SKM-1 treated with dmso at 0.1 percent for 144 hours (cell line): ENCODE measurements around the gene TMEM185B.
"Not testable (repeated sequence)": the region's sequence is repeated elsewhere in the genome, so short reads cannot be mapped to it uniquely, and the experiment has no call there.

Experiments used
- DNase-seq: peaks from one replicate; lab custom pipeline; 2025; ENCODE audit not compliant: unreplicated experiment; lab: John Stamatoyannopoulos, UW

Gene TMEM185B

DNA sequence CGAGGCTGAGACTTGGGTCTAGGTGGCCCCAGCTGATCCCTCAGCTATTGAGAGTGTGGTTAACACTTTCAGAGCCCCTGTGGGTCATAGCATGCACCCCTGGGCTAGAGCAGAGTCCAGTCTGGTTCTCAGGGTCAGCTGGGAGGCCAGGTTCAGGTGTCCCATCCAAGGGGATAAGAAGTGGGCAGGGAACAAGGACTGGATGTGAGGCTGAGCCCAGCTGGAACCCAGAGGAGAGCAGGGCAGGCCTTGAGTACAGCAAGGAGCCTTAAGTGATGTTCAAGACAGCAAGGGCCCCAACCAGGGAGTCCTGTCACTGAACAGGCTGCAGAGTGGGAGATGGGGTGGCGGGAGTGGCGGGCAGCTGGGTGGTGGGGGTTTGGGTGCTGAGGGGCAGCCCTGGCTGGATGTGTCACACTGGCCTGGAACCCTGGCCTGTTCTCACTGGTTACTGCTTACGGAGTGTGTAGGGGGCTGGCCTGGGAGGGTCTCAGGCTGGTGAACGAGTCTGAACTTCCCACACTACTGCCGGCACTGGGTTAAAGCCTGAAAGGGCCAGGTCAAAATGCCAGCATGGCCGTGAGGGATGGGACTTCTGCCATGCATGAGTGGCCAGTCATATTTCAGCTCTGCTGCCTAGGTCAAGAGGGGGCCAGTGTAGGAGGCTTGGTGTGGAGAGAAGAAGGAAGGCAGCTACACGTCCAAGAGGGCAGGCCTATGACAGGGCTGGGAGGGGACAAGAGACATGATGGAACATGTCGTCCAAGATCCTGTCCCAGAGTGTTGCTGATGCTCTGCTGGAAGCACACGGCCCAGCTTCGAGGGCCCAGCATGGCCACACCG is 13.6 kb downstream of the TMEM185B start:
- no peak for DNase-seq

DNA sequence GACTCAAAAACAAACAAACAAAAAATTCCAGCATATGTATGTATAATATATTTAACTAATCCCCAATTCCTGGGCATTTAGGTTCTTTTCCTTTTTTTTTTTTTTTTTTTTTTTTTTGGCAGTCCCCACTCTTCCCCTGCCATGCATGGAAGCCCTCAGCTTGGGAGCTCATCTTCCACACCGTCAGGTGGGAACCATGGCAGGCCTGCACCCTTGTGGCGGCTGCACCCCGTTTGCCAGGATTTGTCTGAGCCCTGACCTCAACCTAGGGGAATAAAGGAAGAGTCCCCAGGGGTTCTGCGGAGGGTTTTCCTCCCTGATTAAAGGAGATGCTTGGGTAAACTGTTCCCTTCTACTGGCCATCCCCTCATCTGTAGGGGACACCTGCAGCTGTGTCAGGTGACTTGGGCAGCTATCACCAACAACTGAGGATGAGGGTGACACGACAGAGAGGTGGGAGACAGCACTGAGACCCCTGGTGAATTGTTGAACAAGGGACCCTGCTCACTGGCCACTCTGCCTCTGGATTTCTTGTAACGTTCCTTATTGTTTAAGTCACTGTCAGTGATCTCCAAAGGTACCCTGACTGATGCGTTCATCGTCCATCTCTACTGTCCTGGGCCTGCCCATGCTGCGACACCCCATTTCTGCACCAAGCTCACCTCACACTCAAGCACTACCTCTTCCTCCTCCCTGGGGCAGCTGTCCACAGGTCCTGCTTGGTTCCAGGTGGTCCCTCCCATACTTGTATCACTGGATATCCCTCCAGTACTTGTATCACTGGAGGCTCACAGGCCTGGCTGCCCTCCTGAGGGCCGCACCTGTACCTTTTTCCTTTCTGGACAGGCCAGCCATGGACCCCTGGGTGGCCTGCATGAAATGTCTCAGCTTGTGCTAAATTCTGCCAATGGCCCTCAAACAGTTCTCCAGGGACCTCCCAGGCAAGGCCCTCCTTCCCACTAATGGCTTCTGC is 14.5 kb downstream of the TMEM185B start:
- no peak for DNase-seq

DNA sequence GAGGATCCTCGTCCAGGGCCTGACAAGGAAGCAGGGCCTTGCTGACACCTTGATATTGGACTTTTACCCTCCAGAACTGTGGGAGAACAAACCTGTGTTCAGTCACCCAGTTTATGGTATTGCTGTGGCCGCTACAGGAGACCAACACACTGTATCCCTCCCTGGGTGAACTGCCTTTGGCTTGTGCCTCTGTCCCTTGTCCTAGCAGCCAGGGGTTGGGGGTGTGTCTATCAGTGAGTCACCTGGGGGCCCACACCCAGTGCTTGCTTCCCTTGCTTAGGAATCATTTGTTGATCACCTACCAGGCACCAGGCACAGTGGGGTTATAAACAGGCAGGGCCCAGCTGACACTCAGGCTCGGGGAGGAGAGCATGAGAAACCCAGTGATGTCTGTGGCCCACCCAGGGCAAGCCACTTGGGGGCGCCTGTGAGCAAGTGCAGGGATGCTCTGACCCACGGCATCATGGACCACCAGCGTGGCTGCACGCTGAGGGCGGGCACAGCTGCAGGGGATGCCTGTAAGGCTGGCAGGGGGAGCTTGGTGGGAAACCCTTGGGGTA is 17.1 kb downstream of the TMEM185B start:
- DNase-seq, result no peak

DNA sequence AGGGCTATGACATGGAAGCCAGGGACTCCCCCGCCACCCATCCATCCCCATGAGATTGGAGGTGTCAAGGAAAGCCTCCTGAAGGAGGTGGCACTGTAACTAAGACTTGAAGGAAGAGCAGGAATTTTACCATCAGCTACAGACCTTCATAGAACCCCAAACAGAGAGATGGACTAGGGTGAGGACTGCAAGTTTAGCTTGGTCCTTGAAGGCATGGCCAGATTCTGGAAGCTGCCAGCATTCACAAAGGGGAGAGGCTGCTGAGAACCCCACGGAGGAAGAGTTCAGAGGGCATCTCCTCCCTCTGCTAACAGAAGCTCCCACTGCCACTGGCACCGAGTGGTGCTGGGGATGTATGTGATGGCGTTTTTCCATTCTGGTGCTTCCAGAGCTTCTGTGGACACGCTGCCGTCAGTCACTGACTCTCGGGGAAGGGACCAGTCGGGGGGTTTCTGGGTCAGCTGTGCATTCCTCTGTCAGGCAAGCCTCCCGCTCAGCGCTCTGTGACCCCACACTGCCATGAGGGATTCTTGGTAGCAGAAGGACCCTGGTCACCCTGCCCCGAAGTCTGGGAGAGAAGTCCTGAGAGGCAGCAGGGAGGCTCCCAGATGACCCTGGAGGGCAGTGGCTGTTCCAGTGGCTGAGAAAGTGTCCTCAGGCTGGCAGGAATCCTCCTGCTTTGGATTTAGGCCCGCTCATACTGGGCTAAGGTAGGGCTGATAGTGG is 18.1 kb downstream of the TMEM185B start:
- DNase-seq, result no peak

DNA sequence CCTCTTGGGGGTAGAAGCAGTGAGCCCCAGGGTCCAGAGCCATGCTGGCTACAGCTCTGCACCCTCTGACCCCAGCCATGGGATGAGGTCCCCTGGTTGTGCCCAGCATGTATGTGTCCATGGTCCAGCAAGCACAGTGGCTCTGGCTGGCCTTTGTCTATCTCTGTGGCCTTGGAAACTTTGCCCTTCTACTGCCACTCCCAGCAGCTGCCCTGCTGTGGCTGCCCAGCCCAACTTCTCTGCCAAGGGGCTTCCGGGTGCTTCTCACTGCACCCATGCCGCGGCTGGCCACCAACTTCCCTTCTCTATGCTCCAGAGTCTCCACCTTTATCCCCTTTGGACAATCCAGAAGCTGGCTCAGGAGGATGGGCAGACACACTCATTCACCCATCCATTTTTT is 18.8 kb downstream of the TMEM185B start:
- no peak for DNase-seq

DNA sequence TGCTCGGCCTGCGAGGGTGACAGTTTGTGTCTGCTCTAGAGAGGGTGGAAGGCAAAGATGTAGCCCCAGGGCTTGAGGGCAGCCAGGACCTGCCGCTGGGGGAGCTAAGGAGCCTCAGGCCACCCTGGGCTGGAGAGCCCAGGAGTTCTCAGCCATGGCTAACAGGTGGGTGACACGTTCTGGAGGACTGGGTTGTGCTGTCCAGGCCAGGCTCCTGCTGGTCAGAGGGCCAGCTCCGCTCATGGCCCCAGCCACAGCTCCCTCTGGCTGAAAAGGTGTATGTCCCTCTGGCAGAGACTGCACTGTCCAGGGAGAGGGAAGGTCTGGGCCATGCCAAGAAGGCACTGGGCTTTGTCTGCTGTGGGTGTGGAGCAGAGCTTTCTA is 19.2 kb downstream of the TMEM185B start:
- no peak for DNase-seq

DNA sequence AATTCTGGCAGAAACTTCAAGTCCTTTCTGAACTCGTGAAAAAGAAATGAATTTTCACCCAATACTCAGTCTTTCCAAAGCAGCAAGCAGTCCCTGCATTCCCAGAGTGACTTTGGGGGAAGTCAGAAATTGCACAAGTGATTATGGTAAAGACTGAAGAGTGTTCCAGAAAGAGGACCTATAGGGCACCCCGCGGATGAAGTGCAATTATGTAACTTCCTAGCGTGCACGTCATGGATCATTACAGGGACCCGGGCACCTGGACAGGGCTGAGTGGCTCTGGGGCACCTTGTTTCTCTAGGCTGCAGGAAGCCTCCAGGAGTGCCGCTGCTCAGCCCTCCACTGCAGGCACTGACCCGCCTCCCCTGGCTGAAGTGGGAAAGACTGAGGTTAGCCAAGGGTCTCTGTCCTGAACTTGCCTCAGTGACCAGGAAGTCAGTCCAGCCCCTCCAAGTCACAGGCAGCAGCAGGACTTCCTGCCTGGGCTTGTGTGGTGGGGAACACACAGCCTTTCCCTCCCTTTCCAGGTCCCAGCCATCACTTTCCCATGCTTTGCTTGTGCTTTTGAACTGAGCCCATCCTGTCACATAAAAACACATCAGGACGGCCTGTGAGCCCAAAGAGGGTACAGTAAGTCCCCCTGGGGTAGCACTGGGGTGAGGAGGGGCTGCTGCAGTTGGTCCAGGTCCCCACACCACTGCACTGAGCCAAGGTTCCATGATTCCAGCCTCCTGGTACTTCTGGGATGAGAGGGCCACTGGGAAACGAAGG is 19.8 kb downstream of the TMEM185B start:
- DNase-seq, result peak; percentile 69

DNA sequence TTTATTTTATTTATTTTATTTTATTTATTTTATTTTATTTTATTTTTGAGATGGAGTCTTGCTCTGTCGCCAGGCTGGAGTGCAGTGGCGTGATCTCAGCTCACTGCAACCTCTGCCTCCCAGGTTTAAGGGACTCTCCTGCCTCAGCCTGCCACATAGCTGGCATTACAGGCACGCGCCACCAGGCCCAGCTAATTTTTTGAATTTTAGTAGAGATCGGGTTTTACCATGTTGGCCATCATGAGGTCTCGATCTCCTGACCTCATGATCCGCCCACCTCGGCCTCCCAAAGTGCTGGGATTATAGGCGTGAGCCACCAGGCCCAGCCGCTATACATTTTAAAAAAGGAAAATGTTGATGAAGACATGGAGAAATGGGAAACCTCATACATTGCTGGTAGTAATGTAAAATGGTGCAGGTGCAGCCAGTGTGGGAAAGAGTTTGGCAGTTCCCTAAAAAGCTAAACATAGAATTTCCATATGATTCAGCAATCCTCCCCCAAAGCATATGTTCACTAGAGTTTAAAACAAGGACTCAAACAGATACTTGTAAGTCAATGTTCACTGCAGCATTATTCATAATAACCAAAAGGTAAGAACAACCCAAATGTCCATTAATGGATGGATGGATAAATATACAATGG is 23.3 kb downstream of the TMEM185B start:
- not testable (repeated sequence) for DNase-seq

DNA sequence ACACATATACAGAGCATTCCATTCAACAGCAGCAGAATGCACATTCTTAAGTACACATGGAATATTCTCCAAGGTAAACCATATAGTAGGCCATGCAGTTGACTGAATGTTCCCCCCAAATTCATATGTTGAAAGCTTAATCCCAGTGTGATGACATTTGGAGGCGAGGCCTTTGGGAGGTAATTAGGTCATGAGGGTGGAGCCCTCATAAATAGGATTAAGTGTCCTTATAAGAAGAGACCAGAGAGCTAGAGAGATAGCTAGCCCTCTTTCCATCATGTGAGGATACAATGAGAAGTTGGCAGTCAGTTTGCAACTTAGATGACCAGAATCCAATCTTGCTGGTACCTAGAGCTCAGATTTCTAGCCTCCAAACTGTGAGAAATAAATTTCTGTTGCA is 27.6 kb downstream of the TMEM185B start:
- no peak for DNase-seq

DNA sequence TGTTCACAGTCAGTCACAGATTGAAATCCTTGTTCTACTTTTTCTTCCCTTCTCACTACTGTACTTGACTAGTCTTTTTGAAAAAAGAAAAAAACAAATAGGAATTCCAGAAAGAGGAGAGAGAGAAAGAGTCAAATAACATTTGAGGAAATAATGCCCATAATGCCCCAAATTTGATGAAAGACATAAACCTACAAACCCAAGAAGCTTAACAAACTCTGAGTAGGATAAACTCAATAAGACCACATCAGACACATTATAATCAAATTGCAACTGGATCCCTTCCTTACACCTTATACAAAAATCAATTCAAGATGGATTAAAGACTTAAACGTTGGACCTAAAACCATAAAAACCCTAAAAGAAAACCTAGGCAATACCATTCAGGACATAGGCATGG is 30.9 kb downstream of the TMEM185B start:
- DNase-seq, result no peak

DNA sequence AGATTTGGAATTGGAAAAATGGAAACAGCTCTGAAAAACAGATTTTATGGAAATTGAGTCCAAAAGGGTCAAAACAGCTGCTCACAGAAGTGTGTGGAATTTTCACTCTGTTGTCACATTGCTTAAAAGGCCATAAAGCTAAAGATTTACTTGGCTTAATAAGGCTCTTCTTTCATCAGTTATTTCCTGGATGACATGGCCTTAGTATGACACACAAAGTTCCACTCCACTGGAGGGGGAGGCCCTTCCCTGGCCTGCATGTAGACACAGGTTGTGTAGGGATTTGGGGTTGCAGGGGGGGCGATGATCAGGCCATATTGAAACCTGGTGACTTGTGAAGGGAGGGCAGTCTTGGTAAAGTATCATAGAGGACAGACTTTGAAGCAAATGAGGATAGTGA is 34.0 kb downstream of the TMEM185B start:
- DNase-seq, result no peak

DNA sequence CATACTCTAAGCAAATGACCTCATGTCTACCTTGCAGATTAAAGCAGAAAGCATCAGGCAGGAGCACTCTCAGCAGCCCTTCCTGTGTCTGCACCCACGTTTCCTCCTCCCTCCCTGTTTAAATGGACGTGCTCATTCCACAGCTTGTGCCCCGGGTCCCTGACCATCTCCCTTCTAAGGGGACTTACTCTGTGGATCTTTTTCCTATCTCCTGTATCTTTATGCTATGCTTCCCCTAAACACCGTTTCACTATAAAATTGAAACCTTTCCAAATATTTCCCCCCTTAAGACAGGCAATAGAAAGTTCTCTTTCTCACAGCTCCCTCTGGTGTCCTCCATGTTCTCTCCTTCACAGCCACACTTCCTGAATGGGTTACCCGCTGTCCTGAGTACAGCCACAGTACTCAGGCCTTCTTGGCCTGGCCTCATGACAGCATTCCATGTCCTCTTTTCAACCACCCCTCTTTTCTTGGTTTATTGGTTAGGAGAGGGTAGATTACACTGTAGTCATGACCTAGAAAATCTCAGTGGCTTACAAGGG is 41.1 kb downstream of the TMEM185B start:
- DNase-seq, result no peak

DNA sequence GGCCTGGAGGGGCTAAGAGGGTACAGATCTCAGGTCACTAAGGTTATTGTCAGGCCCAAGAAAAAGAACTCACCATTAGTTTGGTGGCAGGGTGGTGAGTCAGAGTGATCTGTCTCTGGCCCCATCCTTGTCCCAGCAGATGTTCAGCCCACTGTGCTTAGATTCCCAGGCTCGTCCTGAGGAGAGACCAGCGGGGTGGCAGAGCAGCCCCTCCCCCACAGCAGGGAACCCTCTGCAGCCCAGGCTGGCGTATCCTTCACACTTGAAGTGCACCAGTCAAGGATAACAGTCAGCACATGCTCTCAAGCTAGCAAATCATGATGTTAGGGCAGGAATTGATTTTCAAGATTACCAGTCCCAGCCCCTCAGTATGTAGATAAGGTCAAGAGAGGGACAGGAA is 43.1 kb downstream of the TMEM185B start:
- DNase-seq, result no peak

DNA sequence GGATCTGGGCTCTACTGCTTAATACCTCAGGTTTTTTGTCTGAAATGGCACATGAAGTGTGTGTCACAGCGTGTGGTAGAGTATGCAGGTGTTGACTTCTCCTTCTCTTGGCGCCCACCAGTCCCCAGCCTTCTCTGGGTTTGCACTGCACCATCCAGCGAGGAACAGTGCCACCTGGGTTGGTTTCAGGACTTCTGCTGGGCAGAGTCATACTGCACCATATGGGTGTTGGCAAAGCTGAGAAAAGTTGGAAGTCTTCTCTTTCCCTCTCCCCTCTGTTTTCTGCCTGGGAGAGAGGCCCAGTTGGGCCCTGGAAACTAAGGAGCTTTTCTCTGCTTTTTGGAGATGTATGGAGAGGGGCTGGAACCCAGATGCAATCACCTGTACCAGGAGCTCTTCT is 43.8 kb downstream of the TMEM185B start:
- no peak for DNase-seq

DNA sequence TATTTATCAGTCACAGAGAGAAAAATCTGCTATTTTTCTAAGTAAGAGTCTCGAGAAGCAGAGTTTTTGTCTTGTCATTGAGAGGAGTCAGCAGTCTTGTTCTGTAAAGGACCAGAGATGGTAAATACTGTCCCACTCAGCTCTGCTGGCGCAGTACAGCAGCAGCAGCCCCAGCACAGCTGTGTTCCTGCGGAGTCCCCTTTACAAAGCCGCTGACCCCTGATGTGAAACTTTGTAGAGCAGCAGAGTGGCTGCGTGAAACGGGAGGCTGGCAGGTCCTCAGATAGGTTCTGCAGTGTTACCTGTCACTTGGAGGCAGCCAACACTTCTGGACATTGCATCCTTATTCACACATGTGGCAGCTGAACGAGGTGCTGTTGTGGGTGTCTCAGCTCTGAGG is 45.2 kb downstream of the TMEM185B start:
- DNase-seq, result no peak

DNA sequence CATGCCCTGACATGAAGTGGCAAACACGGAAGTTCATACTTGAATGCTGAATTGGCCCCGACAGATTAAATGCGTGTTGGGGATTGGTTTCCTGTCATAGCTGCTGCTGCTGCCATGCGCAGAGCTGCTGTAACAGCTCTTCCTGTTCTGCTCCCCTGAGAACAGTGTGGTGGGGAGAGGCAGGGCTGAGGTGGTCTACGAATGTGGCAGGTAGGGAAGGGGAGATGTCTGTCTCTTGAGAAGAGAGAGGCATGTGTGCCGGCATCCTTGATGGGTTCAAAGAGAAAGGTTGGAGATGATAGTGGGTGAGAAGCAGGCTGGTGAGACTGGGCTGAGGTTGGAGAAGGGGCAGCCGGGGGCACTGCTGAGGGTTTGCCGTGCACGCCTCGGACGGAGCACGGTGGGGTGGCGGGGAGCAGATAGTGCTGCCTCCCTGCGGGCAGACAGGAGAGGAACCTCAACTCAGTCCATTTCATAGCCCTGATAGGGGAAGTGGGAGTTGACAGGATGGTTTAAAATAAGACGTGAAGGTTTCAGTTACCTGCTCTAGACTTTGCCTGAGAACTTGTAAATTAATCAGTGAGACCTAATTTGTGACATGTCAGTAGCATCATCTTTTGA is 46.1 kb downstream of the TMEM185B start:
- peak; percentile 76 for DNase-seq

DNA sequence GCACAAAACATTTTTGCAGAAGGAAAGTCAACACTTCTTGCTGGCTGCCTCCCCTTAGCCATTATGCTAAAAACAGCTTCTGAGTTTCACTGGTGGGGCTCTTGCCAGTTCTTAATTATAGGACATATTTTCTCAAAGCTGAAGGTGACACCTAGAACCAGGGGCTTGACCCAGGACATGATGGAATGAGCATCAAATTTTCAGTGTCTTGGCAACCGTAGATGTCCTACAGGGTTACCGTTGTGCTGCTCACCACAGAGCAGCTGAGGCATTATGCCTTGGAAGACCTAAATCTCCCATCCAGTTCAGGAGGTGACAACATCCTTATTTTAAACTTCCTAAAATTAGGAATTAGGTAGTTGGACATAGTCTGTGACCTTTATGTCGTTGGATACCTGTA is 46.7 kb downstream of the TMEM185B start:
- DNase-seq, result no peak

DNA sequence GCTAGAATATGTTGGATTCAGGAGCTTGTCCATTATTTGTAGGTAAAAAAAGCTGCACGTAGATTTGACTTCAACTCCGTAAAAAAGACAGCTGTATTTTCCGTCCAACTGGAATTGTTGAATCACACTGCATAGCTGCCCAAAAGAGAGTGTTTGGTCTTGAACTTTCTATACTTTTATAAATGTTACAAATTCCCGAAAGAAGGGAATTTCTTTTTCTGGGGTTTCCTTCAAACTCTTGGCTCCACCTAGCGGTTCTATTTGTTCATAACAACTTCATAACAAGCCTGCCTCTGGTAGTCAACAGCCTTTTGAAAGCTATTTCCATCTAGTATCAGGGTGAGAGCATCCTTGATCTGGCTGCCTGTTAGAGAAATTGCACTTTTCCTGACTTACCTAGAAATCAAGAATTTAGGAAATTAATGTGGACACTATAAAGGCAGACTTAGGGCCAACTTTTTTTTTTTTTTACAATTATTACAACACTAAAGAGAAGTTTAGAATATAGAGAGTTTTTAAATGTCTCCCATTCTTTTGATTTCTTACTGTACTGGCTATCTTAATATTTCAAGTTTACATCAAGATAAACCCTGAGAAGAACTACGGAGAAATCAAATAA is 48.1 kb downstream of the TMEM185B start:
- DNase-seq, result peak; percentile 67
